Type B pancreatic cell (in vitro differentiated cells): ENCODE measurements around the gene MARCHF3. TPM values are rescaled to one million over a fixed set of nuclear protein-coding genes. Genes with fewer than 3 reads are reported as not detected.

Source experiments
- DNase-seq: peaks from one replicate; pipeline ENCODE4 v3.0.0; 2021; ENCODE audit warnings: mixed read lengths; ENCODE audit not compliant: unreplicated experiment; ENCODE audit errors: extremely low spot score
- H3K27ac Mint-ChIP-seq: 2 replicates; pipeline ENCODE4 v1.8.0; 2021; ENCODE audit warnings: mild to moderate bottlenecking, mixed read lengths
- H3K27me3 Mint-ChIP-seq: 2 replicates; pipeline ENCODE4 v1.8.0; 2021; ENCODE audit warnings: mixed read lengths
- H3K36me3 Mint-ChIP-seq: 2 replicates; pipeline ENCODE4 v1.8.0; 2021; ENCODE audit warnings: mixed read lengths
- H3K4me1 Mint-ChIP-seq: one replicate; pipeline ENCODE4 v1.8.0; 2021; ENCODE audit warnings: mixed read lengths; ENCODE audit not compliant: unreplicated experiment
- H3K4me3 Mint-ChIP-seq: 2 replicates; pipeline ENCODE4 v1.8.0; 2021; ENCODE audit warnings: mild to moderate bottlenecking, mixed read lengths
- H3K9me3 Mint-ChIP-seq: 2 replicates; pipeline ENCODE4 v1.8.0; 2021; ENCODE audit warnings: mixed read lengths
- CTCF ChIP-seq: fragments of 200-600 bp; sonication (generic); conservative IDR thresholded peaks from 2 replicates; pipeline ENCODE4 v1.5.0; 2021; ENCODE audit warnings: antibody characterized with exemption, mild to moderate bottlenecking
- total RNA-seq: library from RNA; stranded (reverse); gene quantifications from 2 replicates; pipeline ENCODE4 v1.2.1, GENCODE V29; 2021; ENCODE audit warnings: low replicate concordance

MARCHF3 gene
- total RNA-seq, 1 donor from 2014 or later: 5.9 TPM

- no peaks in the 10 kb centered on the region for H3K36me3 Mint-ChIP-seq
These were observed 58.1 kb downstream of the MARCHF3 start for GRCh38 chr5:126972062-126972895.

GRCh38 chr5:126971455-126972031 is 58.8 kb downstream of the MARCHF3 start:
- Mint-ChIP-seq H3K9me3 (no peaks in the 10 kb centered on the region), H3K4me1 (peaks cover 18% of the 10 kb centered on the region), H3K4me3 (no peak overlapping the region), H3K27me3 (no peaks in the 10 kb centered on the region), H3K27ac (no peak overlapping the region), H3K36me3 (no peaks in the 10 kb centered on the region)
- DNase-seq: no peak
- no peak for TF ChIP-seq CTCF

More at GRCh38 chr5:126972062-126972895, 58.1 kb downstream of the MARCHF3 start:
- Mint-ChIP-seq H3K4me3 (no peak overlapping the region), H3K27ac (no peak overlapping the region), H3K9me3 (no peaks in the 10 kb centered on the region), H3K4me1 (peaks cover 18% of the 10 kb centered on the region), H3K27me3 (no peaks in the 10 kb centered on the region)
- no peak for DNase-seq
- no peak for TF ChIP-seq CTCF

GRCh38 chr5:126970517-126971017 is 59.8 kb downstream of the MARCHF3 start:
- Mint-ChIP-seq H3K9me3 (no peaks in the 10 kb centered on the region), H3K4me3 (no peak overlapping the region), H3K4me1 (peaks cover 18% of the 10 kb centered on the region), H3K27me3 (no peaks in the 10 kb centered on the region), H3K27ac (no peak overlapping the region), H3K36me3 (no peaks in the 10 kb centered on the region)
- no peak for DNase-seq
- TF ChIP-seq CTCF: no peak

GRCh38 chr5:126969548-126969947 is 60.8 kb downstream of the MARCHF3 start:
- H3K4me1 Mint-ChIP-seq: peaks cover 18% of the 10 kb centered on the region
- no peak for TF ChIP-seq CTCF
- H3K27ac Mint-ChIP-seq: no peak overlapping the region
- DNase-seq: no peak
- H3K27me3 Mint-ChIP-seq: no peaks in the 10 kb centered on the region
- H3K4me3 Mint-ChIP-seq: no peak overlapping the region
- H3K9me3 Mint-ChIP-seq: no peaks in the 10 kb centered on the region
- H3K36me3 Mint-ChIP-seq: no peaks in the 10 kb centered on the region

- Mint-ChIP-seq H3K9me3 (no peaks in the 10 kb centered on the region), H3K27ac (no peak overlapping the region), H3K4me3 (no peak overlapping the region), H3K36me3 (no peaks in the 10 kb centered on the region), H3K27me3 (no peaks in the 10 kb centered on the region), H3K4me1 (peaks cover 18% of the 10 kb centered on the region)
- DNase-seq: no peak
- TF ChIP-seq CTCF: no peak
These were observed 62.4 kb downstream of the MARCHF3 start for GRCh38 chr5:126967808-126968466.
